DND-41 (cell line): ENCODE measurements around the gene KIF3B.

ENCODE experiments used
- CTCF ChIP-seq: IDR thresholded peaks from 2 replicates; pipeline ENCODE4 v1.5.1; 2012; ENCODE audit warnings: borderline replicate concordance, low read length, moderate library complexity, mild to moderate bottlenecking; ENCODE audit not compliant: poor library complexity, severe bottlenecking; ENCODE audit errors: extremely low read depth
- EZH2 ChIP-seq: IDR thresholded peaks from 3 replicates; pipeline ENCODE4 v1.6.1; 2012; ENCODE audit warnings: borderline replicate concordance, low read depth, mild to moderate bottlenecking, moderate library complexity, low read length, inconsistent platforms; ENCODE audit not compliant: severe bottlenecking

GRCh38 chr20:32285082-32285620, 7.7 kb downstream of the KIF3B start:
- TF ChIP-seq CTCF (no peak), EZH2 (no peak)
